Measurements from ENCODE around the gene DPH2.

DNA sequence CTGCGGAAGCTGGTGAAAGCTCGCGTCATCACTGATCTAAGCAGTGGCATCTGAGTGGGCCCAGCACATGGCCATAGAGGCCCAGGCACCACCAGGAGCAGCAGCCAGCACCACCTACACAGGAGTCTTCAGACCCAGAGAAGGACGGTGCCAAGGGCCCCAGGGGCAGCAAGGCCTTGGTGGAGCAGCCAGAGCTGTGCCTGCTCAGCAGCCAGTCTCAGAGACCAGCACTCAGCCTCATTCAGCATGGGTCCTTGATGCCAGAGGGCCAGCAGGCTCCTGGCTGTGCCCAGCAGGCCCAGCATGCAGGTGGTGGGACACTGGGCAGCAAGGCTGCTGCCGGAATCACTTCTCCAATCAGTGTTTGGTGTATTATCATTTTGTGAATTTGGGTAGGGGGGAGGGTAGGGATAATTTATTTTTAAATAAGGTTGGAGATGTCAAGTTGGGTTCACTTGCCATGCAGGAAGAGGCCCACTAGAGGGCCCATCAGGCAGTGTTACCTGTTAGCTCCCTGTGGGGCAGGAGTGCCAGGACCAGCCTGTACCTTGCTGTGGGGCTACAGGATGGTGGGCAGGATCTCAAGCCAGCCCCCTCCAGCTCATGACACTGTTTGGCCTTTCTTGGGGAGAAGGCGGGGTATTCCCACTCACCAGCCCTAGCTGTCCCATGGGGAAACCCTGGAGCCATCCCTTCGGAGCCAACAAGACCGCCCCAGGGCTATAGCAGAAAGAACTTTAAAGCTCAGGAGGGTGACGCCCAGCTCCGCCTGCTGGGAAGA, 39.5 kb upstream of the DPH2 start:
- TF ChIP-seq CTCF (IDR thresholded peaks at IDR 0.05) (no peak), POLR2AphosphoS5 (IDR thresholded peaks at IDR 0.05) (no peak)

Measured in gastroesophageal sphincter (tissue), 3 donors.